GM20431 (cell line): ENCODE measurements around the gene RTN4IP1.
"Not testable (repeated sequence)": the region's sequence is repeated elsewhere in the genome, so short reads cannot be mapped to it uniquely, and the experiment has no call there.

ENCODE experiments used
- in situ Hi-C: fragments of 300-500 bp; cut with MseI, MboI; formaldehyde crosslinking; loops from one replicate; pipeline ENCODE4 v1.15.0; 2020; ENCODE audit warnings: low sequenced_read_pairs; ENCODE audit not compliant: unreplicated experiment

The RTN4IP1 gene

DNA sequence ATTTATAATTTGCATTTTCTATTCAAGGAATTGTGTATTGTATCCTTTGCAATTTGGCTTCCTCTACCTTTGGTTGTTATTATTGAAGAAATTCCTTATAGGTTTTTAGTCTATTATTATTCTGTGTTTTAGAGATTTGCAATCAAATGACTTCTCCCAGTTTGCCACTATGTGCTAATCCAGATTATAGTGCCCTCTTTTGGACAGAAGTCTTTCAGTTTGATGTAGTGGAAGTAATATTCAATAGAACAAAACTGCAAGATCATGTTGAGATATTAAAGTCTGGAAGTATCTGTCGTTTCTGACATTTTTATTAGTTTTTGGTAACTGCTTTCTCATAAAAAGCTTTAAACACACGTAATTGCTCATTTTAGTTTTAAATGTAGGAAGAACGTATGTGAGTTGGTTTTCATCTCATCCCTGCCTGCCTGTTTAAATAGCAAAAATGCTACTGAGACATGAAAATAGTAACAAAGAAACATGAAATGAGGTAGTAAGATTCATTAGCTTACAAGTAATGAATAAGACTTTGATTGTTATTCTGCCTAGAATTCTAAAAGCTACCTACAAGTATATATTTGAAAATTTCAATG lies 72.8 kb downstream of the RTN4IP1 start:
- in situ Hi-C loops: loop anchor here (25.0 kb wide), 1 partner anchor 219 kb away; the partner anchor contains the start of gene ATG5

DNA sequence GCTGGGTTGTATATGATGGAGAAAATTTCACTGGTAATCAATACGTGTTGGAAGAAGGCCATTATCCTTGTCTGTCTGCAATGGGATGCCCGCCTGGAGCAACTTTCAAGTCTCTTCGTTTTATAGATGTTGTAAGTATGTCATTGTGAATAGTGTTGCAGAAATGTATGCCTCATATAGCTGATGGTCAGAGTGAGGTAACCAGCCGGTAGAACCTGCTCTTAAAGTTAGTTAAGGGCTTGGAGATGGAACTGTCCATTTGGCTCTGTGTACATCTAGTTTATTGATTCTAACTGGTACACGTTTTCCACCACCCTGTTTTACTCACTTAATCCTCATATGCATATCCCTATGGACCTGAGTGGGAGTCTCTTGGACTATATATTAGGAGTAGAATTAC lies 73.5 kb downstream of the RTN4IP1 start:
- in situ Hi-C loops: loop anchor here (25.0 kb wide), 1 partner anchor 218 kb away; the partner anchor contains the start of gene ATG5

DNA sequence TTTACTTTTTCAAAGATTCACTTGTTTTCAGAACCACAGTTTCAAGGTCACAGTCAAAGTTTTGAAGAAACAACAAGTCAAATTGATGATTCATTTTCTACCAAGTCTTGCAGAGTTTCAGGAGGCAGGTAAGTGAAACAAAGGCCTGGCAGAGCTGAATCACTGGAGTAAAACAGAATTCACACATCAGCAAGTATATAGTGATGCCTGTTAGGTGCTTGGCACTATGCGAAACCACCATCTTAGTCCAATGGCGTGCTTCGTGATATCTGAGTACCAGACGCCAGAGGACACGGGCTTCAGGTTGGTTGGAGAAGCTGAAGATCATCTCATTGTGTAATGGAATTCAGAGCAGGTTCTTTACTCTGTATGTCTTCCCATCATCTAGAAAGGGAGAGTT lies 75.9 kb downstream of the RTN4IP1 start:
- in situ Hi-C loops: loop anchor here (25.0 kb wide), 1 partner anchor 216 kb away; the partner anchor contains the start of gene ATG5

DNA sequence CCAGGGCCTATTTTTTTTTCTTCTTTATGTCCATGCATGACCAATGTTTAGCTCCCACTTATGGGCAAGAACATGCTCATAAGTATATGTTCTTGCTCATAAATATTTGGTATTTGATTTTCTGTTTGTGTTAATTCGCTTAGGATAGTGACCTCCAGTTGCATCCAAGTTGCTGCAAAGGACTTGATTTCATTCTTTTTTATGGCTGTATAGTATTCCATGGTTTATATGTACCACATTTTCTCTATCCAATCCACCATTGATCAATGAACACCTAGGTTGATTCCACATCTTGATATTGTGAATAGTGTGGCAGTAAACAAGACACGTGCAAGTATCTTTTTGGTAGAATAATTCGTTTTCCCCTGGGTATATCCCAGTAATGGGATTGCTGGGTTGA lies 78.1 kb downstream of the RTN4IP1 start:
- in situ Hi-C loops: loop anchor here (25.0 kb wide), 1 partner anchor 214 kb away; the partner anchor contains the start of gene ATG5

DNA sequence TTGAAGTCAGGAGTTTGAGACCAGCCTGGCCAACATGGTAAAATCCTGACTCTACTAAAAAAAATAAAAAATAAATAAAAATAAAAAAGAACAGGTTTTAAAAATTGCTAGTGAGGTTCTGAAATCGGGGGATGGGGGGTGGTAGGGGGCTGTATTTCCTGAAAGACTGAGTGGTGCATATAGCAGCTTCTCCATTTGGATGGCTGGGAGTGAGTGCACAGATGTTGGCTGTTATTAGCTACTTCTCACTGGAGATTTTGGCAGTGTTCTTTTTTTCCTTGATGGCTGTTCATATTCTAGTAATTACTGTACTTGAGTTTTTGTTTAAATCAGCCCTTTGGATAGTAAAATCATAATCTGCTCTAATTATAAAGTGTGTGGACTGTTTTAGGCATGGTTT lies 79.8 kb downstream of the RTN4IP1 start:
- in situ Hi-C loops: no loop called here

DNA sequence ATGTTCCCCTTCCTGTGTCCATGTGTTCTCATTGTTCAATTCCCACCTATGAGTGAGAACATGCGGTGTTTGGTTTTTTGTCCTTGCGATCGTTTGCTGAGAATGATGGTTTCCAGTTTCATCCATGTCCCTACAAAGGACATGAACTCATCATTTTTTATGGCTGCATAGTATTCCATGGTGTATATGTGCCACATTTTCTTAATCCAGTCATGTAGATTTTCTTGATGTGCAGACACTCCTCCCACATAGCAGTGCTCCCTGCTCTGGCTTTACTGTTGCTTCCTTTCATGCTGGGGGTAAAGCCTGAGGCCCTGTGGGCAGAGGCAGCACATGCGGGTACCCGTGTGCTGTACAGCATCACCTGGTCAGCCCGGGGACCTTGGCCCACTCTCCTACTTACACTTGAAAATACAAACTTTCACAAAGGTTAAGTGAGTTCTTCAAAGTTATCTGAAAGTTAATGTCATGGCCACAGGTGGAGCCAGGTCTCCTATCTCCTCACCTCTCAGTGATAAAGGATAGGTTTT lies 80.3 kb downstream of the RTN4IP1 start:
- in situ Hi-C loops: not testable (repeated sequence)

DNA sequence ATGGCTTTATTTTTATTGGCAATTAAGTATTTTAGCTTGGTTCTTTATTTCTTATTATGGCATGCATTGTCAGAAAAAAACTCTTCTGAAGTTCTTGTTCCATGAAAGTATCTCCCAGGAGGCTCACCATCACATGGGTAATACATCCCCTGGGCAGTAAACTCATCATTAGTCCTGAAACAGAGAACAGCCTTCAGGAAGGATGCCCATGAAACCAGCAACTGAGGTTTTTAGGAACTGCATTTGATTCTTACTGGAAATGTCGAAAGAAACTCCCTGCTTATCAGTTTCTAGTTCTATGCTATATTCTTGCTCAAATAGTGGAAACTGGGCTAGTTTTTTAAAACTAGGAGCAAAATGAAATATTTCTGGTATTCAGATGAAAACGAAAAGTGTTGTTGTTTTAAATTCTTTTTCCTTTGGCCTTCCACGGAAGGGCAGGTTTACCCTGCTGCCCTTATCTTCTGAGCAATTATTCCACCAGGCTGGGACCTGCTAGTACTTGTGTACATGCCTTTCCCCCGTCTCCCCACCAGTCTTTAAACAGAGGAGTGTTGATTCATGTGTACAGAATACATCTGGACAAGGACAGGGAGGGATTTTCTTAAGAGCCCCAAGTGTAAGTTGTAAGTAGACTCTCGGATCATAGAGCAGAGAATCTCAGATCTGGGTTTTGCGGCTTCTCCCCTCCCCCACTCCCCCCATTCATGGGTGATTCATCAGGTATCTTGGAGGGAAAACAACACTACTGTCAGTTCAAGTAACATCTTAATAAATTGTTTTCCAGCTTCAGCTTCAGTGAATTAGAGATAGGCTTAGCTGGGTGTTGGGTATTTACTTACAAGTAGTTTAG lies 81.5 kb downstream of the RTN4IP1 start:
- in situ Hi-C loops: no loop called here

DNA sequence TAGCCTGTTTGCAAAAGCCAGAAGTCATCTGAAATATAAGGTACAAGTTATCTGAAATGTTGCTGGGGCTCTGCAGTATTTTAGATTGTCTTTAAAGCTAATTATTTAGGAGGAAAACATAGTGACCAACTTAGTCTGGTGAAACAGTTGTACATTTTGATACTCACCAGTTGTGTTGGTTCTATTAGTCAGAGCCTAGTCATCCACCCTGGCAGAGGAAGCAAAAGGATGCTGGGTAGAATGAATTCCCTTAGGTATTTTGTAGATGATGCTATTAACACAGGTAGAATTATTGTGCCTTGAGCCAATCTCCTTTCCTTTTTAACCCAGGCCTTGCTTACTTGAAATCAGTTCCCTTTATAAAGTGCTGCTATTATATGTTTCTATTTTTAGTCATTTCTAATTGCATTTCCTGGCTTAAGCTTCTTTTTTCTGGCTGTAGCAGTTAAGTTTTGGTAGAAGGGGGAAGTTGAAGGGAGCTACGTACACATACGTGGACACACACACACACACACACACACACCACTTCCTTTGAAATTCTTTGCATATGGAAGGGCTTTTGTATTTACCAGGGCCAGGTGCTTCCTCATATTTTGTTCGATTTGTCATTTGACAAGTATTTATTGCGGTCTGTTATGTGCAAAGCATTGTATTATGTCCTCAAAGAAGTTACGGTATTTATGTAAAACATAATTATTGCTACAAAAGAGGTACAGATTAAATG lies 82.4 kb downstream of the RTN4IP1 start:
- in situ Hi-C loops: no loop called here

DNA sequence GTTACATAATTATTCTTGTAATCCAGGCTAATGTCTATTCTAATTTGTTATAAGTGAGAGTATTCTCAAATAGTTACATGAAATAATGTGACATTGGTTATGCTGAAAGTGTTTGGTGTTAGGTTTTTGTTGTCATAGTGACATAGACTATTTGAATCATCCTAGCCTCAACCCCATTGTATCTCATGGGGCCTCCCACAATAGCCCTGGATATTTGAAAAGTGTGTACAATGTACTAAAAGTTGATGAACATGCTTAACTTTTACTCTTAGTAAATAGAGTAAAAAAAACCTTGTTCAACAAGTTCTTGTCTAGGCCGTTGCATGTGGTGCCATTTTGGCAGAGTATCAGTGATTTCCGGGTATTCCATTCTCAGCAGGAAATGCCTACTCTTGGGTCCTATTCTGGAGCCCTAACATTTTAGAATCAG lies 83.0 kb downstream of the RTN4IP1 start:
- in situ Hi-C loops: no loop called here

DNA sequence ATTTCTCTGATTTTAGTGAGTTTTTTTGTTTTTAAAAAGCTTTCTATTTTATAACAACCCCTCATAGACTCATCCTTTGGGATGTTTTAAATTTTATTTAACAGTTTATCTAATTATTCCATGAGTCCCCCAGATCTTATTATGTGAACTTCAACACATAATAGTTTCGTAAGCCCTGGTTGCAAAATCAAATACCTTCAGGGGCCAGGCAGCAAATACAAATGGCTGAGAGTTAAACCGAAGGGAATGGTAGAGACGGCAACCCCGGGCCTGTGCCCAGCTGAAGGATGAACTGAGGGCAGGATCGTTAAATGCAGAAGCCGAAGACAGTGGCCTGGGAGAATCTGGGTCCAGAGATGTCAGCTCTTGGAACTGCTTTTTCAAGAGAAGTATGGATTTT lies 88.4 kb downstream of the RTN4IP1 start:
- in situ Hi-C loops: no loop called here

DNA sequence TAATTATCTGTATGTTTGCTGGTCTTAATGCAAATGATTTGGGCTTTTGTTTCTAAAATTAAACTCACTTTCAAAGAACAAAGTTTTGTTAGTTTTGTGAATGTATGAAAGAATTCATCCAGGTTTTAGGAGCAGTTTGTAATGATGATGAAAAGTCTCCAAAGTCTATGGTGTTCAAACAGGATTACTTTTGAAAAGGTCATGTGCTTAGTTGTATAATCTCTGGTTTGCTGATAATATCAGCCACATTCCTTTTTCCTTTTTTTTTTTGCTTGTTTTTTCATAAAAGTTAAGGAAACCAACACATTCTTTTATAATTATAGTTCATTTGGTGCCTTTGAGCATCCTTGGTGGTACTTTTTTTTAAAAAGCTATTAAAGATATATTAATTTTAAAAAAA lies 88.9 kb downstream of the RTN4IP1 start:
- in situ Hi-C loops: no loop called here

DNA sequence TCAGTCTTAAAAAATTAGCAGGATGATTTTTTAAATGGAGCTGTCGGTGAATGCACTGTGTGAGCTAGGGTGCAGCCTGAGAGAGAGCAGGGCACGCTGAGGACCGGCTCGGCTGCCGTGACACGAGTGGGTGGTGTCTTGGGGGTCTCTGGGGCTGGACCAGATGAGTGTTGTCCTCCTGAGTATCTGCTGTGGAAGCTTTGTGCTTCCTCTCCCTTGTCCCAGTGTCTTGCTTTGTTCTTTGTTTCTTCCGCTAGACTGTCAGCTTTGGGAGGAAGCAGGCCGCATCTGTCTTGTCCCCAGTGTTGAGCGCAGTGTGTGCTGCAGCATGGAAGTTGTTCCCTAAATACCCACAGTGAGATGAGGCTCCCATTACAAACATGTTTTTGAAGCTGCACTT lies 89.4 kb downstream of the RTN4IP1 start:
- in situ Hi-C loops: no loop called here

DNA sequence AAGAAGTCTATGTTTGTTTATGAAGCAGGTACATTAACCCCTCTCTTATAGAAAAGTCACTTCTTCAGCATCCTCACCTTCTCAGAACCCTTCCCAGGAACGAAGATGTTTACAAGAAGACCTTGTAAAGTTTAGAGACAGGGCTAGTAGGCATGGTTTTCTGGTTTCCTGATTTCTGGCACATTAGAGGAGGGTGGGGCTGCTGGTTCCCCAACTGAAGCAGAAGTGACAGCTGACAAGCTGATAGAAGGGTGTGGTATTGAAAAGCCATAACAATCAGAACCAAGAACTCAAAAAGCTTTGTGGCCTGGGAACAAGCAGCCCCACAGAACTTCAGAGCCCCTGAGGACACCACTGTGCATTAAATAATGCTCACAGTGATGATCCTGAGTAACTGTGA lies 91.2 kb downstream of the RTN4IP1 start:
- in situ Hi-C loops: no loop called here

DNA sequence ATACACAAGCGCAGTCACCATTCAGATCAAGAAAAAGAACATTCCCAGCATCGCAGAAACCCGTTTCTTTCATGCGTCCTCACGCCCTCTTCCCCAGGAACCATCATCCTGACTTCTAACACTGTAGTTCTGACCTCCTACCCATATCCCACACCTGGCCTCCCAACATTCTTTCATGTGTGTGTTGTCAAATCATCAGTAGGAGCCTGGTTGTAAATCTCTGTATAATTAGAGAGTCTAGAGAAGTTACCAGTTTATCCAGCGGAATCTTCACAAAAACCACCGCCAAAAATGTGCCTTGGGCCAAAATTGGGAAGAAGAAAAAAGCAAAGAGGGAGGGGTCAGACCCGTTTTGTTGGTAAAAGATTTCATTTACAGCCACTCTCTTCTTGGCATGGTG lies 91.6 kb downstream of the RTN4IP1 start:
- in situ Hi-C loops: no loop called here

DNA sequence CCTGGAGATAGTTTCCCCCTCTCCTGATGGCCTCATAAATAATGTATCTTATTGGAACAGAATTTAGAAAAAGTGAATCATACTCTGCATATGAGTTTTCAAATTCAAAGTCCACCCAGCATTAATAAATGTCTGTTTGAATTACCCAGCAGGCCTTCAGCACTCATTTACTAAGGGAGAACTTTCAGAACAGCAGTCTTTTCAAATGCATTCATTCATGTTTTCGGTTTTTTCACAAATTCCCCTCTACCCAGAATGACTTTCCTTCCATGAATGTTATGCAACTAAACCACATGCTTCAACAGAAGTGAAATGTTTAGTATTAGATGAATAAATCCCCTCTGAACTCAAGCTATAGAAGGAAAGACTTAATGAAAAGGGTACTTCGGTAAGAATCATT lies 92.4 kb downstream of the RTN4IP1 start:
- in situ Hi-C loops: no loop called here

DNA sequence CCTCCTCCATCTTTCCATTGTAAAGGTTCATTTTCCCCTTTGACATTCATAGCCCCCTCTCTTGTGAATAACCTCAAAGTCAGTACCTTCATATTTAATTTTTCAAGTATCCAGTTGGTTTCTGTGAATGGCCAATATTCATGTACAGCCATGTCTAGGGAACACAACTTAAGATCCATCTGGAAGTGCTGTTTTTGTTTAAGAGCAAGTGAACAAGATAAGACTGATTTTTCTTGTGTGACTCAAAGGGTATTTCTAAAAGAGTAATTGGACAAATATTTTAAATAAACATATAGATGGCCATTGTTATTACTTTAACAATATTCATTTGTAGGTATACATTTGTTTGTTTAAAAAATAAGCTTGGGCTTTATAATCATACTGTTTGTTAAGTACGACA lies 92.9 kb downstream of the RTN4IP1 start:
- in situ Hi-C loops: no loop called here

DNA sequence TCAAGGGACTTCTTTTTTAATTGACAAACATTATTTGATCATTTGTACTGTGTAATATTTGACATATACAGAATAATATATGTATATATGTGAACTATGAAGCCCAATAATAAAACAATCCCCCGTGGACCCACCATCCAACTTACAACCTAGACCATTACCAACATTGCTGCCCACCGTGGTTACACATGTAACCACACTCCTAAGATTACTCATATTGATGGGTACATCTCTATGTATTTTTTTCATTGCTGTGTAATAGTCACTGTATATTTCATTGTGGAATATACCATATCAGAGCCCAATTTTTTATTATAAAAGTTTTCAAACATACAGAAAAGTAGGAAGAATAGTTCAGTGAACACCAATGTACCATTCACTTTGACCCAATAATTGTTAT lies 94.3 kb downstream of the RTN4IP1 start:
- in situ Hi-C loops: no loop called here

DNA sequence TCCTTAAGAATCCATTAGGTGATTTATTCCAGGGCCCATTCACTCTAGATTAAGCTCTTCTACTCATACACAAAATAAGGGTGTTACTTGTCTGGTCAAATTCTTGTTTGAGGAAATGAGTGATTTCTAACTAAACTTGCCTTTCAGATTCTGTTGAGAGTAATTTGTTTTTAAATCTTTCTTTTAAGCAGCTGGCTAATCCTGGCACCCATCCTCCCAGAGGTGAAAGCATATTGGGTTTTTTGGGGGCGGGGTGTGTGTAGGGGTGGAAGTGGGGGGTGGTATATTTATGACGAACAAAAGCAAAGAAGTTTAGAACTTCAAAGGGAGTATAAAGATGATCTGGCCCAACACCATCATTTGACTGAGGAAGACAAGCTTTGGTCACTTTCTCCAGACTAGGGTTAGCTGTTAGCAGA lies 94.7 kb downstream of the RTN4IP1 start:
- in situ Hi-C loops: no loop called here

DNA sequence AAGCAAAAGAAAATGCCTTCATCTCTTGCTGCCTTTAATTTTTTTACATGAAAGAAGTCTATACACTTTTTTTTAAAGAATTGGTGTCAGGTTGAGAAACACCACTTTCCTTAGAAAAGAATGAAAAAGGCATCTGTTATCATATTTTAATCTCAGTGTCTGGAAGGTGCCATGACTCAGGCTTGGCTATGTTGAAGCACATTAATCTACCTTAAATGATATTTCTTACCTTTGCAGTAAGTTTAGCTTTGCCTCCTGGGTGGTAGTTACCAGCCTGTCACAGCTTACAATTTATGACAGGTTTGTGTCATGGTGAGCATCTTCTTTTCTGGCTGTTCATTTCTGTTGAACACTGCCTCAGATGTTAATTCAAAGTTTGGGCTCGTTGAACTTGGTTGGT lies 95.3 kb downstream of the RTN4IP1 start:
- in situ Hi-C loops: no loop called here

DNA sequence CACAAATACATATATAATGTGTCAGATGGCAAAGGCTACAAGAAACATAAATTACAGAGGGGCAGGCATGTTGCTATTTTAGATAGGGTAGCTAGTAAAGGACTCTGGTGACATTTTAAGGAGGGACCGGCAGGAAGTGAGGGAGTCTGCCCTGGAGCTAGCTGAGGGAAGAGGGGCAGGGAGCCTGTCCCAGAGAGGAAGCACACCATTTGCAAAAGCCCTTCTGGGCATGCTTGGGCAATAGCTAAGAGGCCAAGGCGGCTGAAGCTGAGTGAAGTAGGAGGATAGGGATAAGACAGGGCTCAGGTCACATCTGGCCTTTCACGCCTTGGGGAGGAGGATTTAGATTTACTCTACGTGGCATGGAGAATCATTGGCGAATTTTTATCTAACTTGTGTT lies 96.2 kb downstream of the RTN4IP1 start:
- in situ Hi-C loops: no loop called here

DNA sequence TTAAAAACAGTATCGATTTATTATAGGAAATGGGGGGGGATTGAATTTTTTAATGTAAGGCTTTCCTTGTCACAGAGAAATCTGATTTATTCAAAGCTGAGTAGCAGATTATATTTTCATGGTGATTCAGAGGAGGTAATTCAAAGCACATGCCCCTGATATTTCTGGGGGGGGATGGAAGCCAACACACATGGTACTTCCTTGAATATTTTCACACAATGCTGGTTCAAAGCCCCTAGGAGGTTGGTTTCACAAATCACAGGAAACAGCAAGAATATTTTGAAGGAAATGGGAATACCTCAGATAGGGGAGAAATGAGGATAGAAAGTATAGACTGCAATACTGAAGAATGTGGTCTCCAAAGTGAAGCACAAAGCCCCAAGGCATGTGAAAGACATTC lies 98.8 kb downstream of the RTN4IP1 start:
- in situ Hi-C loops: no loop called here
